ENCODE data around the gene ANKRD24. TPM values are rescaled to one million over a fixed set of nuclear protein-coding genes. Genes with fewer than 3 reads are reported as not detected.
A peak's percentile ranks its signal among the peaks of the same experiment; 100 is the strongest.
"Not testable (repeated sequence)": the region's sequence is repeated elsewhere in the genome, so short reads cannot be mapped to it uniquely, and the experiment has no call there.

The ANKRD24 gene
- 1.4 TPM for total RNA-seq
- long read RNA-seq, partial matches to known transcripts = 1 of 3 reads
- long read RNA-seq, other reads (novel, unspliced or antisense) = 2 of 3 reads

- peak; percentile 98 for DNase-seq (ENCODE audit: low spot score)
Observed at GRCh38 chr19:4182084-4182810, at the start of gene ANKRD24, which contains the start of gene SIRT6. TSS of gene ANKRD24 (plus strand) at chr19:4182689. CDS start at chr19:4186426, 3,737 bp downstream. TSS of gene SIRT6 (minus strand) at chr19:4182563. CDS start at chr19:4182539, 24 bp downstream.

- no peak for DNase-seq (ENCODE audit: low spot score)
Observed at GRCh38 chr19:4134351-4134750, 48.1 kb upstream of the ANKRD24 start.

GRCh38 chr19:4135386-4135785 is 47.1 kb upstream of the ANKRD24 start:
- not testable (repeated sequence) for DNase-seq (ENCODE audit: low spot score)

- no peak for DNase-seq (ENCODE audit: low spot score)
Observed at GRCh38 chr19:4136680-4137088, 45.8 kb upstream of the ANKRD24 start.

- no peak for DNase-seq (ENCODE audit: low spot score)
Observed at GRCh38 chr19:4138445-4138844, 44.0 kb upstream of the ANKRD24 start.

GRCh38 chr19:4139614-4140236 is 42.8 kb upstream of the ANKRD24 start:
- peak; percentile 94 for DNase-seq (ENCODE audit: low spot score)

- DNase-seq (ENCODE audit: low spot score) = no peak
Observed at GRCh38 chr19:4140237-4140711, 42.2 kb upstream of the ANKRD24 start.

- not testable (repeated sequence) for DNase-seq (ENCODE audit: low spot score)
Observed at GRCh38 chr19:4142916-4143315, 39.6 kb upstream of the ANKRD24 start.

- DNase-seq (ENCODE audit: low spot score) = no peak
Observed at GRCh38 chr19:4144666-4145249, 37.7 kb upstream of the ANKRD24 start.

- no peak for DNase-seq (ENCODE audit: low spot score)
Observed at GRCh38 chr19:4149518-4150288, 32.8 kb upstream of the ANKRD24 start.

- no peak for DNase-seq (ENCODE audit: low spot score)
Observed at GRCh38 chr19:4151623-4152022, 30.9 kb upstream of the ANKRD24 start.

GRCh38 chr19:4152241-4152998 is 30.1 kb upstream of the ANKRD24 start:
- no peak for DNase-seq (ENCODE audit: low spot score)

- DNase-seq (ENCODE audit: low spot score) = no peak
Observed at GRCh38 chr19:4154571-4155312, 27.7 kb upstream of the ANKRD24 start.

- no peak for DNase-seq (ENCODE audit: low spot score)
Observed at GRCh38 chr19:4157164-4157563, 25.3 kb upstream of the ANKRD24 start.

- not testable (repeated sequence) for DNase-seq (ENCODE audit: low spot score)
Observed at GRCh38 chr19:4157971-4158370, 24.5 kb upstream of the ANKRD24 start.

- no peak for DNase-seq (ENCODE audit: low spot score)
Observed at GRCh38 chr19:4161415-4162077, 20.9 kb upstream of the ANKRD24 start.

GRCh38 chr19:4164262-4164661 is 18.2 kb upstream of the ANKRD24 start:
- DNase-seq (ENCODE audit: low spot score) = no peak

- DNase-seq (ENCODE audit: low spot score) = no peak
Observed at GRCh38 chr19:4171676-4172075, 10.8 kb upstream of the ANKRD24 start.

GRCh38 chr19:4172861-4173473 is 9.5 kb upstream of the ANKRD24 start:
- DNase-seq (ENCODE audit: low spot score) = no peak

All from mesenteric fat pad (tissue), 1 donor.